ENCODE data around the gene OR52E2.
"Not testable (repeated sequence)": the region's sequence is repeated elsewhere in the genome, so short reads cannot be mapped to it uniquely, and the experiment has no call there.

Gene OR52E2

GRCh38 chr11:5059391-5059790 lies at the start of gene OR52E2:
OR52E2 (minus strand) TSS chr11:5059627; CDS start chr11:5059627, 0 bp downstream.
- DNase-seq: no peak

- DNase-seq: no peak
Measured at GRCh38 chr11:5107285-5107684, 47.9 kb upstream of the OR52E2 start.

GRCh38 chr11:5103066-5103465 lies 43.6 kb upstream of the OR52E2 start:
- no peak for DNase-seq

GRCh38 chr11:5102246-5102645 lies 42.8 kb upstream of the OR52E2 start:
- DNase-seq: no peak

GRCh38 chr11:5096011-5096410 lies 36.6 kb upstream of the OR52E2 start:
- DNase-seq: no peak

- DNase-seq: no peak
Measured at GRCh38 chr11:5092821-5093585, 33.6 kb upstream of the OR52E2 start.

- DNase-seq: no peak
Measured at GRCh38 chr11:5090668-5091067, 31.2 kb upstream of the OR52E2 start.

GRCh38 chr11:5088556-5088955 lies 29.1 kb upstream of the OR52E2 start:
- DNase-seq: no peak

- no peak for DNase-seq
Measured at GRCh38 chr11:5083602-5084001, 24.2 kb upstream of the OR52E2 start.

- DNase-seq: no peak
Measured at GRCh38 chr11:5081405-5081804, 22.0 kb upstream of the OR52E2 start.

- DNase-seq: no peak
Measured at GRCh38 chr11:5071799-5072198, 12.4 kb upstream of the OR52E2 start.

- DNase-seq: no peak
Measured at GRCh38 chr11:5069272-5069671, 9.8 kb upstream of the OR52E2 start, which contains the start of gene OR52E1. OR52E1 (plus strand) TSS chr11:5069572.

- DNase-seq: no peak
Measured at GRCh38 chr11:5065027-5065426, 5.6 kb upstream of the OR52E2 start.

GRCh38 chr11:5058679-5059078 lies 748 bp downstream of the OR52E2 start:
- DNase-seq: not testable (repeated sequence)

- DNase-seq: no peak
Measured at GRCh38 chr11:5046754-5047330, 12.6 kb downstream of the OR52E2 start.

GRCh38 chr11:5046226-5046625 lies 13.2 kb downstream of the OR52E2 start, which contains the start of gene OR52J3:
OR52J3 (plus strand) TSS chr11:5046526; CDS start chr11:5046526, 0 bp downstream.
- DNase-seq: no peak

GRCh38 chr11:5043380-5043779 lies 16.0 kb downstream of the OR52E2 start:
- no peak for DNase-seq

GRCh38 chr11:5042091-5042490 lies 17.3 kb downstream of the OR52E2 start:
- DNase-seq: no peak

- no peak for DNase-seq
Measured at GRCh38 chr11:5040876-5041275, 18.6 kb downstream of the OR52E2 start.

GRCh38 chr11:5038341-5038740 lies 21.1 kb downstream of the OR52E2 start:
- DNase-seq: no peak

- no peak for DNase-seq
Measured at GRCh38 chr11:5037926-5038325, 21.5 kb downstream of the OR52E2 start.

- no peak for DNase-seq
Measured at GRCh38 chr11:5036669-5037068, 22.8 kb downstream of the OR52E2 start.

- no peak for DNase-seq
Measured at GRCh38 chr11:5021996-5022395, 37.4 kb downstream of the OR52E2 start.

- DNase-seq: no peak
Measured at GRCh38 chr11:5013012-5013411, 46.4 kb downstream of the OR52E2 start.

- DNase-seq: no peak
Measured at GRCh38 chr11:5011254-5011653, 48.2 kb downstream of the OR52E2 start.

Data from CD4-positive, alpha-beta T cell treated with Interleukin-6 for 4 hours (primary cell).